HCT116 (cell line): ENCODE results near the gene RASGRP2.

Experiments used
- EZH2 ChIP-seq: fragments of 200-600 bp; sonication (generic); IDR thresholded peaks from 2 replicates; pipeline ENCODE4 v1.6.1; 2017; ENCODE audit warnings: antibody characterized with exemption, mixed run types
- EZH2phosphoT487 ChIP-seq: fragments of 200-600 bp; IDR thresholded peaks from 2 replicates; pipeline ENCODE4 v1.6.1; 2018; ENCODE audit warnings: antibody characterized with exemption, borderline replicate concordance
- JUND ChIP-seq: IDR thresholded peaks from 2 replicates; pipeline ENCODE4 v1.6.1; 2012
- POLR2A ChIP-seq: IDR thresholded peaks from 2 replicates; pipeline ENCODE4 v1.7.0; 2011; ENCODE audit warnings: borderline replicate concordance; ENCODE audit not compliant: insufficient read depth, insufficient read length; ENCODE audit errors: extremely low read depth
- POLR2AphosphoS5 ChIP-seq: IDR thresholded peaks from 2 replicates; pipeline ENCODE4 v1.6.1; 2011; ENCODE audit warnings: mild to moderate bottlenecking, low read depth, low read length, moderate library complexity
- RAD21 ChIP-seq: IDR thresholded peaks from 2 replicates; pipeline ENCODE4 v1.6.1; 2012; ENCODE audit warnings: low read depth, mild to moderate bottlenecking
- TCF7L2 ChIP-seq: IDR thresholded peaks from 2 replicates; pipeline ENCODE4 v1.7.0; 2011; ENCODE audit warnings: borderline replicate concordance, inconsistent platforms; ENCODE audit not compliant: insufficient read depth, insufficient read length; ENCODE audit errors: extremely low read depth
- ZNF274 ChIP-seq: fragments of 200-500 bp; sonication (Bioruptor generic); IDR thresholded peaks from 2 replicates; pipeline ENCODE4 v1.6.1; 2014; ENCODE audit warnings: mild to moderate bottlenecking, low read depth, low read length, inconsistent platforms
- TF ChIP-seq, protein P1 (sequence below), 3 experiments: fragments of 200-600 bp in 1 of 3; sonication (generic) in 1 of 3; IDR thresholded peaks in 2 of 3; conservative IDR thresholded peaks in 1 of 3; 2 replicates each; pipeline ENCODE4 v1.5.1; 2012 to 2017; ENCODE audit warnings: low read depth in 2 of 3, low read length in 2 of 3, antibody characterized with exemption in 1 of 3, borderline replicate concordance in 1 of 3, control low read depth in 1 of 3, mild to moderate bottlenecking in 1 of 3, mixed read lengths in 1 of 3, mixed run types in 1 of 3, moderate library complexity in 1 of 3; ENCODE audit not compliant: insufficient read depth in 1 of 3
- TF ChIP-seq, protein P2 (sequence below): IDR thresholded peaks from 2 replicates; pipeline ENCODE4 v1.6.1; 2011; ENCODE audit warnings: mild to moderate bottlenecking, low read length, moderate library complexity; ENCODE audit not compliant: insufficient replicate concordance; ENCODE audit errors: extremely low read depth
- TF ChIP-seq, protein P3 (sequence below): IDR thresholded peaks from 2 replicates; pipeline ENCODE4 v1.6.1; 2012; ENCODE audit warnings: low read depth
- TF ChIP-seq, protein P4 (sequence below): IDR thresholded peaks from 2 replicates; pipeline ENCODE4 v1.6.1; 2012
- TF ChIP-seq, protein P5 (sequence below): IDR thresholded peaks from 2 replicates; pipeline ENCODE4 v1.6.1; 2012

DNA sequence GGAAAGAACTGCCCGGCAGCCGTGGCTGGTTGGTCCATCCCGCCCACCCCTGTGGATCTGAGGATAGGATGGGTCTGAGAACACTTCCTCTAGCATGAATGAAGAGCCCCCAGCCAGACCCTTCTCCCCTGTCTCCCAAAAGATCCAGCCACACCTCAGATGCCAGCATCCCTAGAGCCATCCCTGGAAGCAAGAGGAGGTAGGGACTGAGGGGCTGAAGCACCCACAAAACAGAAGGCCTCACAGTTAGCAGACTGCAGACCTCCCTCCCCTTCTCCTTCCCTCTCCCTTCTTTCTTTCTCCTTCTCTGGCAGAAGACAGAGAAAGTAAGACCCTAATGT is 22.6 kb downstream of the RASGRP2 start:
- TF ChIP-seq, protein P1, sequence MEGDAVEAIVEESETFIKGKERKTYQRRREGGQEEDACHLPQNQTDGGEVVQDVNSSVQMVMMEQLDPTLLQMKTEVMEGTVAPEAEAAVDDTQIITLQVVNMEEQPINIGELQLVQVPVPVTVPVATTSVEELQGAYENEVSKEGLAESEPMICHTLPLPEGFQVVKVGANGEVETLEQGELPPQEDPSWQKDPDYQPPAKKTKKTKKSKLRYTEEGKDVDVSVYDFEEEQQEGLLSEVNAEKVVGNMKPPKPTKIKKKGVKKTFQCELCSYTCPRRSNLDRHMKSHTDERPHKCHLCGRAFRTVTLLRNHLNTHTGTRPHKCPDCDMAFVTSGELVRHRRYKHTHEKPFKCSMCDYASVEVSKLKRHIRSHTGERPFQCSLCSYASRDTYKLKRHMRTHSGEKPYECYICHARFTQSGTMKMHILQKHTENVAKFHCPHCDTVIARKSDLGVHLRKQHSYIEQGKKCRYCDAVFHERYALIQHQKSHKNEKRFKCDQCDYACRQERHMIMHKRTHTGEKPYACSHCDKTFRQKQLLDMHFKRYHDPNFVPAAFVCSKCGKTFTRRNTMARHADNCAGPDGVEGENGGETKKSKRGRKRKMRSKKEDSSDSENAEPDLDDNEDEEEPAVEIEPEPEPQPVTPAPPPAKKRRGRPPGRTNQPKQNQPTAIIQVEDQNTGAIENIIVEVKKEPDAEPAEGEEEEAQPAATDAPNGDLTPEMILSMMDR (IDR thresholded peaks at IDR 0.05 in 2 of 3, conservative IDR thresholded peaks at IDR 0.05 in 1 of 3; ENCODE audit: borderline replicate concordance in 1 of 3, insufficient read depth in 1 of 3, low read depth in 2 of 3, low read length in 2 of 3) = no peak
- no peak for TF ChIP-seq RAD21
- no peak for TF ChIP-seq POLR2A
- TF ChIP-seq, protein P2, sequence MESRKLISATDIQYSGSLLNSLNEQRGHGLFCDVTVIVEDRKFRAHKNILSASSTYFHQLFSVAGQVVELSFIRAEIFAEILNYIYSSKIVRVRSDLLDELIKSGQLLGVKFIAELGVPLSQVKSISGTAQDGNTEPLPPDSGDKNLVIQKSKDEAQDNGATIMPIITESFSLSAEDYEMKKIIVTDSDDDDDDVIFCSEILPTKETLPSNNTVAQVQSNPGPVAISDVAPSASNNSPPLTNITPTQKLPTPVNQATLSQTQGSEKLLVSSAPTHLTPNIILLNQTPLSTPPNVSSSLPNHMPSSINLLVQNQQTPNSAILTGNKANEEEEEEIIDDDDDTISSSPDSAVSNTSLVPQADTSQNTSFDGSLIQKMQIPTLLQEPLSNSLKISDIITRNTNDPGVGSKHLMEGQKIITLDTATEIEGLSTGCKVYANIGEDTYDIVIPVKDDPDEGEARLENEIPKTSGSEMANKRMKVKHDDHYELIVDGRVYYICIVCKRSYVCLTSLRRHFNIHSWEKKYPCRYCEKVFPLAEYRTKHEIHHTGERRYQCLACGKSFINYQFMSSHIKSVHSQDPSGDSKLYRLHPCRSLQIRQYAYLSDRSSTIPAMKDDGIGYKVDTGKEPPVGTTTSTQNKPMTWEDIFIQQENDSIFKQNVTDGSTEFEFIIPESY = no peak
- TF ChIP-seq EZH2 = no peak
- TF ChIP-seq JUND = no peak
- TF ChIP-seq, protein P3, sequence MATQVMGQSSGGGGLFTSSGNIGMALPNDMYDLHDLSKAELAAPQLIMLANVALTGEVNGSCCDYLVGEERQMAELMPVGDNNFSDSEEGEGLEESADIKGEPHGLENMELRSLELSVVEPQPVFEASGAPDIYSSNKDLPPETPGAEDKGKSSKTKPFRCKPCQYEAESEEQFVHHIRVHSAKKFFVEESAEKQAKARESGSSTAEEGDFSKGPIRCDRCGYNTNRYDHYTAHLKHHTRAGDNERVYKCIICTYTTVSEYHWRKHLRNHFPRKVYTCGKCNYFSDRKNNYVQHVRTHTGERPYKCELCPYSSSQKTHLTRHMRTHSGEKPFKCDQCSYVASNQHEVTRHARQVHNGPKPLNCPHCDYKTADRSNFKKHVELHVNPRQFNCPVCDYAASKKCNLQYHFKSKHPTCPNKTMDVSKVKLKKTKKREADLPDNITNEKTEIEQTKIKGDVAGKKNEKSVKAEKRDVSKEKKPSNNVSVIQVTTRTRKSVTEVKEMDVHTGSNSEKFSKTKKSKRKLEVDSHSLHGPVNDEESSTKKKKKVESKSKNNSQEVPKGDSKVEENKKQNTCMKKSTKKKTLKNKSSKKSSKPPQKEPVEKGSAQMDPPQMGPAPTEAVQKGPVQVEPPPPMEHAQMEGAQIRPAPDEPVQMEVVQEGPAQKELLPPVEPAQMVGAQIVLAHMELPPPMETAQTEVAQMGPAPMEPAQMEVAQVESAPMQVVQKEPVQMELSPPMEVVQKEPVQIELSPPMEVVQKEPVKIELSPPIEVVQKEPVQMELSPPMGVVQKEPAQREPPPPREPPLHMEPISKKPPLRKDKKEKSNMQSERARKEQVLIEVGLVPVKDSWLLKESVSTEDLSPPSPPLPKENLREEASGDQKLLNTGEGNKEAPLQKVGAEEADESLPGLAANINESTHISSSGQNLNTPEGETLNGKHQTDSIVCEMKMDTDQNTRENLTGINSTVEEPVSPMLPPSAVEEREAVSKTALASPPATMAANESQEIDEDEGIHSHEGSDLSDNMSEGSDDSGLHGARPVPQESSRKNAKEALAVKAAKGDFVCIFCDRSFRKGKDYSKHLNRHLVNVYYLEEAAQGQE = no peak
- TF ChIP-seq EZH2phosphoT487 = no peak
- TF ChIP-seq, protein P4, sequence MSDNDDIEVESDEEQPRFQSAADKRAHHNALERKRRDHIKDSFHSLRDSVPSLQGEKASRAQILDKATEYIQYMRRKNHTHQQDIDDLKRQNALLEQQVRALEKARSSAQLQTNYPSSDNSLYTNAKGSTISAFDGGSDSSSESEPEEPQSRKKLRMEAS = no peak
- TF ChIP-seq TCF7L2 = no peak
- TF ChIP-seq ZNF274 = no peak
- no peak for TF ChIP-seq POLR2AphosphoS5
- TF ChIP-seq, protein P5, sequence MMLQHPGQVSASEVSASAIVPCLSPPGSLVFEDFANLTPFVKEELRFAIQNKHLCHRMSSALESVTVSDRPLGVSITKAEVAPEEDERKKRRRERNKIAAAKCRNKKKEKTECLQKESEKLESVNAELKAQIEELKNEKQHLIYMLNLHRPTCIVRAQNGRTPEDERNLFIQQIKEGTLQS = no peak
